D721Med (cell line): ENCODE data around the gene KIAA1328.

ENCODE experiments used
- DNase-seq: peaks from one replicate; pipeline ENCODE4 v3.0.0; 2011; ENCODE audit warnings: low spot score; ENCODE audit not compliant: insufficient read length
- FAIRE-seq: peaks from 2 replicates; lab custom pipeline; 2011; peaks lifted over from hg19 to GRCh38; lab: Jason Lieb, UNC
- CTCF ChIP-seq: IDR thresholded peaks from 2 replicates; pipeline ENCODE4 v1.5.1; 2012; ENCODE audit warnings: mild to moderate bottlenecking, control low read depth; ENCODE audit not compliant: insufficient read depth; ENCODE audit errors: missing control alignments

Gene KIAA1328

GRCh38 chr18:37170984-37171383, 342.1 kb downstream of the KIAA1328 start:
- DNase-seq = no peak

GRCh38 chr18:37173384-37173783, 344.5 kb downstream of the KIAA1328 start:
- no peak for TF ChIP-seq CTCF
- DNase-seq (no peak), FAIRE-seq (peak; percentile 29)

More at GRCh38 chr18:37170984-37171383, 342.1 kb downstream of the KIAA1328 start:
- FAIRE-seq = no peak
- no peak for TF ChIP-seq CTCF

- DNase-seq = no peak
- no peak for TF ChIP-seq CTCF
- FAIRE-seq = no peak
Observed at GRCh38 chr18:37175727-37176620, 347.0 kb downstream of the KIAA1328 start.

- DNase-seq (no peak), FAIRE-seq (peak; percentile 74)
Observed at GRCh38 chr18:37176621-37176934, 347.7 kb downstream of the KIAA1328 start.

GRCh38 chr18:37179384-37179783, 350.5 kb downstream of the KIAA1328 start:
- FAIRE-seq (no peak), DNase-seq (no peak)
- TF ChIP-seq CTCF = no peak

More at GRCh38 chr18:37176621-37176934, 347.7 kb downstream of the KIAA1328 start:
- TF ChIP-seq CTCF = no peak

- TF ChIP-seq CTCF = no peak
- no peak for DNase-seq
- FAIRE-seq = no peak
Observed at GRCh38 chr18:37180086-37180485, 351.2 kb downstream of the KIAA1328 start.
